Lung (tissue), 12 donors: ENCODE measurements around the gene USP34. TPM values are rescaled to one million over a fixed set of nuclear protein-coding genes. Genes with fewer than 3 reads are reported as not detected.

Source experiments
- ATAC-seq: fragments of 200-7000 bp; cut with Tn5 transposase; one replicate; pipeline ENCODE4 v1.9.1; 2020; ENCODE audit warnings: moderate number of reproducible peaks; ENCODE audit not compliant: insufficient read depth, low FRiP score
- DNase-seq, 3 donors: peaks; one replicate each; pipeline ENCODE4 v3.0.0-alpha.2; 2013 to 2017
- H3K27ac ChIP-seq, 2 donors: one replicate each; pipeline ENCODE4 v1.5.1; 2013; ENCODE audit warnings: mild to moderate bottlenecking in 2 of 2, moderate library complexity in 2 of 2, control low read depth in 1 of 2, inconsistent platforms in 1 of 2, low read depth in 1 of 2, low read length in 1 of 2
- H3K27me3 ChIP-seq, 3 donors: one replicate each; pipeline ENCODE4 v1.5.1; 2013; ENCODE audit warnings: low read length in 2 of 3; ENCODE audit not compliant: control insufficient read depth in 3 of 3, insufficient read depth in 3 of 3
- H3K36me3 ChIP-seq, 4 donors: one replicate each; pipeline ENCODE4 v1.5.1; 2013; ENCODE audit warnings: low read length in 4 of 4, mild to moderate bottlenecking in 1 of 4, moderate library complexity in 1 of 4; ENCODE audit not compliant: control insufficient read depth in 4 of 4, insufficient read depth in 4 of 4
- H3K4me1 ChIP-seq, 5 donors: one replicate each; pipeline ENCODE4 v1.5.1; 2013; ENCODE audit warnings: low read length in 5 of 5, mild to moderate bottlenecking in 2 of 5, moderate library complexity in 1 of 5; ENCODE audit not compliant: control insufficient read depth in 5 of 5, insufficient read depth in 5 of 5
- H3K4me3 ChIP-seq: one replicate; pipeline ENCODE4 v1.5.1; 2013; ENCODE audit warnings: mild to moderate bottlenecking, control low read depth, moderate library complexity
- H3K9ac ChIP-seq, 2 donors: one replicate each; pipeline ENCODE4 v1.5.1; 2013; ENCODE audit warnings: low read length in 2 of 2, control low read depth in 1 of 2; ENCODE audit not compliant: insufficient read depth in 1 of 2
- H3K9me3 ChIP-seq, 4 donors: one replicate each; pipeline ENCODE4 v1.5.1; 2013; ENCODE audit warnings: low read length in 3 of 4, mild to moderate bottlenecking in 1 of 4, moderate library complexity in 1 of 4; ENCODE audit not compliant: control insufficient read depth in 4 of 4, insufficient read depth in 3 of 4
- CTCF ChIP-seq: IDR thresholded peaks from 2 replicates; pipeline ENCODE4 v1.5.1; 2012; ENCODE audit warnings: mild to moderate bottlenecking; ENCODE audit errors: control extremely low read depth, extremely low read depth
- WGBS, 2 donors: extraction: QIAGEN DNeasy Blood & Tissue Kit; methylation state at CpG; one replicate each; pipeline ENCODE4 v1.1.7; 2013; 5-methylcytosine and 5-hydroxymethylcytosine counted together
- polyA plus RNA-seq, 2 donors: library from polyadenylated mRNA; stranded (reverse); fragments of 200-250 nt; gene quantifications; one replicate each; pipeline ENCODE4 v1.2.1, GENCODE V29; 2013
- total RNA-seq, 2 donors: library from RNA; depleted of rRNA in 1 of 2; stranded (reverse); fragments of >200 nt in 1 of 2; gene quantifications; one replicate each; pipeline ENCODE4 v1.2.1, GENCODE V29; 2014 to 2021
- donor health status: control.
- donor health status: control.
- donor health status: Bipolar disorder and iron deficiency.
- donor health status: healthy.
- donor health status: DM: yes; HTN: yes; CAD: no.

Gene USP34
- total and polyA plus RNA-seq, 4 donors, result 38.7 to 233 (median 67.8) TPM

GRCh38 chr2:61263830-61264229, 207.1 kb downstream of the USP34 start:
- Histone ChIP-seq H3K4me1 (peaks cover 0 to 5% (median 0%) of the 10 kb centered on the region in 5 donors), H3K4me3 (no peak overlapping the region), H3K27ac (no peak overlapping the region), H3K9ac (no peak overlapping the region), H3K9me3 (no peaks in the 10 kb centered on the region), H3K27me3 (no peaks in the 10 kb centered on the region), H3K36me3 (peaks cover 9 to 32% (median 13%) of the 10 kb centered on the region in 4 donors)
- no peak for DNase-seq
- no peak for ATAC-seq
- WGBS, 2 donors, result 68 to 91% methylated on average over 2 of the region's 2 CpGs
- TF ChIP-seq CTCF, result no peak

GRCh38 chr2:61262699-61263098, 208.2 kb downstream of the USP34 start:
- peaks cover 0 to 5% (median 0%) of the 10 kb centered on the region in 5 donors for H3K4me1 ChIP-seq
- no peak overlapping the region for H3K4me3 ChIP-seq
- no peak for TF ChIP-seq CTCF
- H3K9ac ChIP-seq, result no peak overlapping the region
- H3K36me3 ChIP-seq, result peaks cover 11 to 37% (median 17%) of the 10 kb centered on the region in 4 donors
- DNase-seq (no peak), ATAC-seq (no peak)
- H3K27ac ChIP-seq, result no peak overlapping the region
- H3K9me3 ChIP-seq, result no peaks in the 10 kb centered on the region
- WGBS, 2 donors, result 94 to 98% methylated on average over 5 of the region's 5 CpGs
- no peaks in the 10 kb centered on the region for H3K27me3 ChIP-seq

GRCh38 chr2:61257446-61257845, 213.4 kb downstream of the USP34 start:
- H3K4me3 ChIP-seq, result no peak overlapping the region
- no peaks in the 10 kb centered on the region for H3K9me3 ChIP-seq
- H3K27ac ChIP-seq, result no peak overlapping the region
- H3K36me3 ChIP-seq, result peaks cover 6 to 34% (median 12%) of the 10 kb centered on the region in 4 donors
- no peak for TF ChIP-seq CTCF
- no peak overlapping the region for H3K9ac ChIP-seq
- 96 to 97% methylated on average over 7 of the region's 7 CpGs for WGBS, 2 donors
- DNase-seq (no peak), ATAC-seq (no peak)
- H3K4me1 ChIP-seq, result peaks cover 0 to 4% (median 0%) of the 10 kb centered on the region in 5 donors
- H3K27me3 ChIP-seq, result no peaks in the 10 kb centered on the region
